Erythroblast (primary cell): ENCODE results near the gene AZIN2.

Source experiments
- GATA1 ChIP-seq: IDR thresholded peaks from 2 replicates; pipeline ENCODE4 v1.6.1; 2011; ENCODE audit warnings: low read depth, mild to moderate bottlenecking, control low read depth, low read length, moderate library complexity
- POLR2A ChIP-seq: IDR thresholded peaks from 2 replicates; pipeline ENCODE4 v1.6.1; 2011; ENCODE audit warnings: mild to moderate bottlenecking, low read length

- TF ChIP-seq POLR2A, result no peak
- TF ChIP-seq GATA1, result no peak
Measured at GRCh38 chr1:33098371-33098770, 17.4 kb downstream of the AZIN2 start.
